GM12891 (cell line): ENCODE measurements around the gene COL20A1.

ENCODE experiments used
- POLR2A ChIP-seq: IDR thresholded peaks from 2 replicates; pipeline ENCODE4 v1.6.1; 2011; ENCODE audit warnings: low read depth, low read length, control low read depth
- TAF1 ChIP-seq: IDR thresholded peaks from 2 replicates; pipeline ENCODE4 v1.6.1; 2011; ENCODE audit warnings: low read depth, low read length, control low read depth

- TF ChIP-seq POLR2A (no peak), TAF1 (no peak)
Measured at GRCh38 chr20:63374504-63374903, 81.5 kb downstream of the COL20A1 start.
